B cell (primary cell): ENCODE results near the gene SNRNP48. TPM values are rescaled to one million over a fixed set of nuclear protein-coding genes. Genes with fewer than 3 reads are reported as not detected.

ENCODE experiments used
- ATAC-seq: fragments of 200-7000 bp; cut with Tn5 transposase; one replicate; pipeline ENCODE4 v1.10.0; 2021; ENCODE audit warnings: low read depth, mild to moderate bottlenecking, moderate number of reproducible peaks, moderate library complexity
- CTCF ChIA-PET: fragments of 350-600 bp; sonication (Branson Sonifier 250); formaldehyde crosslinking; loops from one replicate; lab custom pipeline; 2021; ENCODE audit warnings: antibody characterized with exemption, inconsistent platforms; lab: Charles Lee
- POLR2A ChIA-PET: fragments of 350-600 bp; sonication (Branson Sonifier 250); formaldehyde crosslinking; loops from one replicate; lab custom pipeline; 2021; ENCODE audit warnings: antibody characterized with exemption; lab: Charles Lee
- DNase-seq: peaks from one replicate; pipeline ENCODE4 v3.0.0; 2013
- H2AFZ ChIP-seq: 2 replicates; pipeline ENCODE4 v1.6.1; 2012; ENCODE audit warnings: mild to moderate bottlenecking, low read depth, low read length; ENCODE audit not compliant: insufficient read depth, poor library complexity, severe bottlenecking
- H3K27ac ChIP-seq, 2 donors: 1 replicate in 1 of 2; 2 replicates in 1 of 2; pipeline ENCODE4 v1.5.1; 2012 to 2013; ENCODE audit warnings: low read length in 2 of 2, mild to moderate bottlenecking in 2 of 2, moderate library complexity in 1 of 2
- H3K27me3 ChIP-seq, 4 experiments: fragments of 200-600 bp in 1 of 4; sonication (generic) in 1 of 4; replicated peaks in 1 of 4; 1 replicate in 2 of 4; 2 replicates in 2 of 4; pipeline versions ENCODE4 v1.6.1 to v1.7.0; 2013 to 2016; ENCODE audit warnings: low read length in 3 of 4, mild to moderate bottlenecking in 2 of 4, mixed read lengths in 1 of 4, moderate library complexity in 1 of 4; ENCODE audit not compliant: insufficient read depth in 4 of 4, control insufficient read depth in 3 of 4; ENCODE audit errors: control extremely low read depth in 1 of 4
- H3K36me3 ChIP-seq, 2 experiments: replicated peaks in 1 of 2; 1 replicate in 1 of 2; 2 replicates in 1 of 2; pipeline versions ENCODE4 v1.6.1 to v1.7.1; 2013; ENCODE audit warnings: low read length in 1 of 2; ENCODE audit not compliant: insufficient read depth in 2 of 2, control insufficient read depth in 1 of 2; ENCODE audit errors: control extremely low read depth in 1 of 2, extremely low read depth in 1 of 2
- H3K4me1 ChIP-seq, 2 donors: fragments of 200-600 bp in 1 of 2; sonication (generic) in 1 of 2; 1 replicate in 1 of 2; 2 replicates in 1 of 2; pipeline versions ENCODE4 v1.5.1 to v1.6.1; 2013 to 2017; ENCODE audit warnings: low read length in 2 of 2; ENCODE audit not compliant: control insufficient read depth in 2 of 2, insufficient read depth in 2 of 2
- H3K4me2 ChIP-seq: replicated peaks from 2 replicates; pipeline ENCODE3; 2012; ENCODE audit warnings: mild to moderate bottlenecking, low read depth, low read length; ENCODE audit not compliant: poor library complexity, severe bottlenecking
- H3K4me3 ChIP-seq, 5 experiments: fragments of 200-600 bp in 1 of 5; sonication (generic) in 1 of 5; 1 replicate in 3 of 5; 2 replicates in 2 of 5; pipeline versions ENCODE4 v1.5.1 to v1.7.0; 2011 to 2016; ENCODE audit warnings: low read length in 4 of 5, mild to moderate bottlenecking in 4 of 5, low read depth in 2 of 5, control low read depth in 1 of 5, moderate library complexity in 1 of 5; ENCODE audit not compliant: insufficient read depth in 1 of 5; ENCODE audit errors: control extremely low read depth in 1 of 5, extremely low read depth in 1 of 5
- H3K79me2 ChIP-seq: fragments of 200-600 bp; sonication (generic); one replicate; pipeline ENCODE4 v1.6.0; 2016; ENCODE audit warnings: low read length; ENCODE audit not compliant: control insufficient read depth, insufficient read depth
- H3K9ac ChIP-seq: fragments of 200-600 bp; sonication (generic); 2 replicates; pipeline ENCODE4 v1.6.1; 2017; ENCODE audit warnings: mild to moderate bottlenecking, low read length, moderate library complexity
- H3K9me3 ChIP-seq, 3 donors: one replicate each; pipeline versions ENCODE4 v1.6.1 to v1.7.1; 2013; ENCODE audit warnings: low read length in 2 of 3; ENCODE audit not compliant: control insufficient read depth in 2 of 3, insufficient read depth in 1 of 3; ENCODE audit errors: control extremely low read depth in 1 of 3
- H4K20me1 ChIP-seq: 2 replicates; pipeline ENCODE4 v1.6.0; 2012; ENCODE audit warnings: mild to moderate bottlenecking, low read length; ENCODE audit not compliant: insufficient read depth, control insufficient read depth, poor library complexity, severe bottlenecking
- H3K27ac Mint-ChIP-seq: one replicate; pipeline ENCODE4 v1.8.0; 2021; ENCODE audit warnings: mixed read lengths
- H3K27me3 Mint-ChIP-seq: one replicate; pipeline ENCODE4 v1.8.0; 2021; ENCODE audit warnings: mixed read lengths
- H3K4me1 Mint-ChIP-seq: one replicate; pipeline ENCODE4 v1.8.0; 2021; ENCODE audit warnings: mixed read lengths
- H3K4me3 Mint-ChIP-seq: one replicate; pipeline ENCODE4 v1.8.0; 2021; ENCODE audit warnings: mixed read lengths
- H3K9me3 Mint-ChIP-seq: one replicate; pipeline ENCODE4 v1.8.0; 2022; ENCODE audit warnings: mixed read lengths; ENCODE audit not compliant: insufficient read depth
- CTCF ChIP-seq: fragments of 200-600 bp; IDR thresholded peaks from one replicate; pipeline ENCODE4 v1.8.0; 2022; ENCODE audit warnings: antibody characterized with exemption, mild to moderate bottlenecking
- EZH2 ChIP-seq: IDR thresholded peaks from 2 replicates; pipeline ENCODE4 v1.6.1; 2012; ENCODE audit warnings: borderline replicate concordance, low read depth, mild to moderate bottlenecking, moderate library complexity, low read length; ENCODE audit not compliant: insufficient read depth, poor library complexity, severe bottlenecking
- whole genome bisulfite sequencing: methylation state at CpG from one replicate; pipeline ENCODE4 v1.1.5; 2013; ENCODE audit warnings: missing lambda C conversion rate; ENCODE audit not compliant: insufficient coverage; 5-methylcytosine and 5-hydroxymethylcytosine counted together
- intact Hi-C: fragments of 100-400 bp; cut with micrococcal nuclease; formaldehyde crosslinking; loops from one replicate; pipeline ENCODE4 v1.10.0; 2022
- polyA plus RNA-seq: library from polyadenylated mRNA; depleted of rRNA; stranded (reverse); fragments of >200 nt; gene quantifications from 2 replicates; pipeline ENCODE4 v1.2.3, GENCODE V29; 2012
- total RNA-seq, 2 donors: library from RNA; stranded (reverse); fragments of 120-200 nt in 1 of 2; gene quantifications; 1 replicate in 1 of 2; 2 replicates in 1 of 2; pipeline versions ENCODE4 v1.2.3 to v1.2.4, GENCODE V29; 2013 to 2022

Gene SNRNP48
- total and polyA plus RNA-seq, 2 donors (not counting 1 experiment from before 2014, with no cell fraction given) = 8.9 to 22.9 TPM

DNA sequence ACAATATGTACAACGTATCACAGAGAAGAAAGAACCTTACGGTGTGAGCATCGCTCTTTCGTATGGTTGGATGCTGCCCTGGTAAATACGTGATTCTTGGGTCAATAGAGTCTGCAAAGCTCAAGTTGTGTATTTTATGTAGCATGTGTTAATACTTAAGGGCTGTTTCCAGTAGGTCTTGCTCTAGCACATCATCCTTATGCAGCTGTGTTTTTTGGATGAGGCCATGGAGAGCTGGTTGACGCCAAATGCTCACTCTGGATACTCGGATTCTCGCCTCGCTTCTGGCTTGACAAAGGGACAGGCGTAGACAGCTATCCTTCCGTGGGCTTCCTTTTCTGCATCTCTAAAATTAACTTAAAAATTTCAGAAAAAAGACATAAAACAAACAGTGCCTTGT lies 38.9 kb downstream of the SNRNP48 start:
- peaks cover 0 to 3% of the 10 kb centered on the region in 2 donors for H3K4me1 ChIP-seq
- no peak overlapping the region for H3K9ac ChIP-seq
- no peak overlapping the region for H3K27ac Mint-ChIP-seq
- no peak overlapping the region for H3K4me3 Mint-ChIP-seq
- H3K27me3 ChIP-seq = no peaks in the 10 kb centered on the region
- ATAC-seq = no peak
- ChIA-PET POLR2A (no interaction called here), CTCF (no interaction called here)
- H3K27me3 Mint-ChIP-seq = peaks cover 14% of the 10 kb centered on the region
- TF ChIP-seq EZH2 (no peak), CTCF (no peak)
- H3K4me1 Mint-ChIP-seq = no peaks in the 10 kb centered on the region
- H3K9me3 Mint-ChIP-seq = no peaks in the 10 kb centered on the region
- H3K36me3 ChIP-seq = no peaks in the 10 kb centered on the region
- H3K4me2 ChIP-seq = no peak overlapping the region
- intact Hi-C loops = no loop called here
- DNase-seq = no peak
- no peak overlapping the region for H3K4me3 ChIP-seq
- no peak overlapping the region for H2AFZ ChIP-seq
- H3K79me2 ChIP-seq = no peaks in the 10 kb centered on the region
- peaks cover 0 to 3% (median 0%) of the 10 kb centered on the region in 3 donors for H3K9me3 ChIP-seq
- no peak overlapping the region for H3K27ac ChIP-seq
- 92% methylated on average over 6 of the region's 11 CpGs for WGBS
- H4K20me1 ChIP-seq = no peaks in the 10 kb centered on the region

- no peak for DNase-seq
- Histone ChIP-seq H3K9me3 (peaks cover 0 to 3% (median 0%) of the 10 kb centered on the region in 3 donors), H3K9ac (no peak overlapping the region), H3K79me2 (no peaks in the 10 kb centered on the region), H3K4me1 (peaks cover 0 to 3% of the 10 kb centered on the region in 2 donors), H3K4me3 (no peak overlapping the region), H3K36me3 (no peaks in the 10 kb centered on the region), H3K27ac (no peak overlapping the region), H4K20me1 (no peaks in the 10 kb centered on the region), H3K27me3 (no peaks in the 10 kb centered on the region), H2AFZ (no peak overlapping the region), H3K4me2 (no peak overlapping the region)
- Mint-ChIP-seq H3K27me3 (peaks cover 14% of the 10 kb centered on the region), H3K9me3 (no peaks in the 10 kb centered on the region), H3K4me1 (no peaks in the 10 kb centered on the region), H3K27ac (no peak overlapping the region), H3K4me3 (no peak overlapping the region)
- no CpG with 5 or more reads among the region's 2 CpGs for WGBS
- no peak for ATAC-seq
- TF ChIP-seq EZH2 (no peak), CTCF (no peak)
- ChIA-PET POLR2A (no interaction called here), CTCF (no interaction called here)
- intact Hi-C loops = no loop called here
Measured at GRCh38 chr6:7629321-7629720, 39.3 kb downstream of the SNRNP48 start.
